HG03575 (cell line): ENCODE results near the gene PALLD.

ENCODE experiments used
- ATAC-seq: cut with Tn5 transposase; IDR thresholded peaks from one replicate; pipeline ENCODE4 v1.9.1; 2021; ENCODE audit not compliant: unreplicated experiment, insufficient number of reproducible peaks, low FRiP score; ENCODE audit errors: extremely low read depth

Gene PALLD

DNA sequence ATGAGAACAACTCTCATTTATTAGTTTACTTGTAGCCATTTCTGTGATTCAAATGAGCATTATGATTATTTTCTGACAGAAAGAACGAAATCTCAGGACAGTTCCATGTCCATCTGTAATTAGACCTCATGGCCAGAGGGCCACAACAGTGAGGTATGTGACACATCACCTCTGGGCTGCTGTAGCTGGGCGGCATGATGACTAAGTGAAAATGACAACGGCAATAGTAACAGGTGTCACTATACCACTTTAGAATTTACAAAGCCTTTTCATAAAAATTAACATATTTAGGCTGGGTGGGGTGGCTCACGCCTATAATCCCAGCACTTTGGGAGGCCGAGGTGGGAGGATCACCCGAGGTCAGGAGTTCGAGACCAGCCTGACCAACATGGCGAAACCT lies 260.6 kb downstream of the PALLD start:
- no peak for ATAC-seq

DNA sequence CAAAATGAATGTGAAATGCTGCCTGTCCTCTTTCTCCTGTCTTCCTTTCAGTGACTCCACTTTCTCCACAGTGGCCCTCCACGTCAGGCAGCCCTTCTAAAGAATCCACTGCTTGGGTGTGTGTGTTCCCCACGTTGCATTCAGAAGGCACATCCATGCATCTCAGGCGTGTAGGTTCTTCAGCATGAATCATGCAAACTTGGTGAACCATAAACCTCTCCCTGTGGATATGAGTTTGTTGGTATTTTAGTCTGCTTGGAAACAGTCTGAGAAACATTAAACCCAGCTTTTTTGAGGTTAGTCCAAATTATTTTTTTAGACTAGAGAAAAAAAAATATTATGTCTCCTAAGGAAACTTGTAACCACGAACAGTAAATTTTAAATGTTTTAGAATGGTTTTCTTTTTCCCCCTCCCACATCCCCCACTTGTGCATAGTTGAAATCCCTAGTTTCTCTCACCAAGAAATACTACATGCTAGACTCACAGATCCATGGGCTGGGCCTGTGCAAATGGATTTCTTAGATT lies 261.6 kb downstream of the PALLD start:
- no peak for ATAC-seq

DNA sequence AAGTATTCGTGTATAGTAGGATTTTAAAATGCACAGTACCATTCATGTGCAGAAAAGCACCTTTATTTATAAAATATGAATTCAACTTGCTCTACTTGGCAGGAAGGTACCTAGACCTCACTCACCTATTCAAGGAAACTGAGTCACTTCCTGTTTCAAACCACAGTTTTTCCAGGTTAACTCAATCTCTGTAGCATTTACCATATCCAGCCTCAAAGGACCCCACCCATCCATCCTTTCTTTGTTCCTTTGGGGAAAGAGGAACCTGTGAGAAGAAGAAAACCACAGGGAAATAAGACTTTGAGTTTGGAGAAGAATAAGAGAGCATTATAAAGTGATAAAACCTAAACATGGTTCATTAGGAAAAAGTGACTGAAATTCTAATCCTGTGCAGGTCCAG lies 262.5 kb downstream of the PALLD start:
- no peak for ATAC-seq

DNA sequence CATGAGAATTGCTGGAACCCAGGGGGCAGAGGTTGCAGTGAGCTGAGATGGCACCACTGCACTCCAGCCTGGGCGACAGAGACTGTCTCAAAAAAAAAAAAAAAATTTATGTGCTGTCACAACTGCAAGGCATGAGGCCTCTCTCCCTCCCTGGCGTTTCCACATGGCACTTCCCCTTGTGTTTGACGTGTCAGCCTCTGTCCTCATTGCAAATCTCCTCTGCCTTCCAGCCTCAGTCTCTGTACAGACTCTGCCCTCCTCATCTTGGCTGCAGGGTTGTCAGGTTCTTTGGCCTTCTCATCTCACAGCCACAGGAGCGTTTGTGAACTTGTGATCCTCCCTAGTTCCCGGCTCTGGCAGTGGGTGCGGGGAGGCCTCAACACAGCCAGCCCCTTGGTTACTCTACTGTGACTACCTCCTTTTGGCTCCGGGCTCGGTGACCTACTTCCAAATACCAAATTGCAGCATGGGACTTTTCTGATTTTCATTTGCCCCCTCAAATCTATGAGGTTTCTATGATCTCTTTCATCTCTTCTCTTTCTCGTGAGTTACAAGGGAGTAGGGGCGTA lies 263.2 kb downstream of the PALLD start:
- no peak for ATAC-seq

DNA sequence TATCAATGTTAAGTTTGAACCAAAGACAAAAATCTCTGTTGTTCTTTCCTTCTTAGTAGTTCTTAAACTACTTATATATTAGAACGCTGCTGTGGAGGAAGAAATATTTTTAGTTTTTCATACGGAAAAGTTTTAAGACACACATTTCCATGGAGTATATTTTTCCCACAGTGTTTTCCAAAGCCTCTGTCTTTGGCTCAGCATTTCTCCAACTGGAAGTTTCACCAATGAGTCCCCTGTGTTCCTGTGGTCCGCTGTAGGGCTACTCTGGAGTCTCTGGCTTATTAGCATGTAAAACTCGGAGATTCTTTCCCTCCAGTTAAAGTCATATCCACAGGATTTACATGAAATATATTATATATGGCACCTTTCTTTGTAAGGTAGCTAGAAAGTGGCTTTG lies 264.2 kb downstream of the PALLD start:
- no peak for ATAC-seq

DNA sequence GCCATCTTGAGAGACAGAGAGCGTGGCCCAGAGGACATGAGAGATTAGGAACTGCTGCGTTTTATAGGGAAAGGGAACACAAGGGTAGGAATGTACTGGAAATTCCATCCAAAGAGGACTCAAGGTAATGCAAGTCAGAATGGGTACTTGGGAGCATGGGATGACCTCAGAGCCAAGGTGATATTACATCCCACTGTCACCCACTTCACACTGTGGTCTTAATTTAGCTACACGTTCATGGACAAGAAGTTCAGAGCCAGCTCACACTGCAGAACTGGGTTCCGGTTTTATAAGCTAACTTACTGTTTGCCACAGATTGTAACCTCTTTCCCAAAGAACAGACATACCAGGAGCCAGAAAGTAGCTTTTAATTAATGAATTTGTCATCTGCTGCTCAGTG lies 268.5 kb downstream of the PALLD start:
- ATAC-seq: no peak

GRCh38 chr4:168765726-168766125 lies 268.9 kb downstream of the PALLD start:
- no peak for ATAC-seq

DNA sequence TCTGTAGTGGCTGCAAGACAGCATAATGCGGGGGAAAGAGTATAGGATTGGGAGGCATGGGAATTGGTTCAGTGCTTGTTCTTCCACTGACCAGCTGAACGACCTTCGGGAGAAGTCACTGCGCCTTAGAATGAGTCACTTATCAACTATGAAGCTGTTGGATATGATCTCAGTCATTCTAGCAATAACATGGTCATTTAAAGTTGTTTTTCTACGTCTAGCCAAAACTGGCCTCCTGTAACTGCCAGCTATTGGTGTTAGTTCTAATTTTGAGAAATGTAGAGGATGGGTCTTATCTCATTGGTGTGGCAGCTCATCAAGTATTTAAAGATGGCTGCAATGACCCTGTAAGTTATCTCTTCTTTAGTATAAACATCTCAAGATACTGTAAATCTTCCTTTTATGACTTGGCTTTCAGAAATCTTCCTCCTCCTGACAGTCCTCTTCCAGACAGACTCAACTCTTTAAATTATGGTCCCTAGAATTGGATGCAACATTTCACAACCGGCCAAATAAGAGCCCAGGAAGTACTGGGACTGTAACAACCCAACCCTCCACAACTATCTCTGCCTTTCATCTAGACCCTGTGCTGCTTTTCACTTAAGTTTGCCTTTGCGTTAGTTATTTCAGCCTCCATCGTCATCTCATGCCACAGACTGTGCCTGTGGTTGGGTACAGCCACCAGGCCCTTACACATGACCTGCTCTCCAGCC lies 269.9 kb downstream of the PALLD start:
- no peak for ATAC-seq

GRCh38 chr4:168769416-168769815 lies 272.6 kb downstream of the PALLD start:
- ATAC-seq: no peak

DNA sequence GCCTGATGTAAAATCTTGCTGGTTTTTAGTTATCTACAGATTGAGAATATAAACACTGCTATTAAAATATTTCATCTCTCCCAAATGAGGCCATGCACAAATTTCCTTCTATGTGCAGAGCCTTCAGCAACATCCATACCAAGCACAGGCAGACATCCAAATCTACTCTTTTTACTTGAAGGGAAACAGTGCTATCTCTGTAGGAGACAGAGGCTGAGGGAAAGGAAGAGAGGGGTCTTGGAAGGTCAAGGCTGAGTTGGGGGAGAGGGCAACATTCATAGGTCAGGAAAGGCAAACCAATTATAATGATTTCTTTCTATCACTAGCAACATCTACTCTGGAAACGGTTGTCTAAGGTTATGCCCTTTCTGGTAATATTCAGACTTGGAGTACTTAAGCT lies 273.0 kb downstream of the PALLD start:
- ATAC-seq: no peak

- no peak for ATAC-seq
Observed at GRCh38 chr4:168771251-168771650, 274.4 kb downstream of the PALLD start.

- no peak for ATAC-seq
Observed at GRCh38 chr4:168773388-168774195, 276.7 kb downstream of the PALLD start.

GRCh38 chr4:168776382-168776781 lies 279.5 kb downstream of the PALLD start:
- no peak for ATAC-seq

DNA sequence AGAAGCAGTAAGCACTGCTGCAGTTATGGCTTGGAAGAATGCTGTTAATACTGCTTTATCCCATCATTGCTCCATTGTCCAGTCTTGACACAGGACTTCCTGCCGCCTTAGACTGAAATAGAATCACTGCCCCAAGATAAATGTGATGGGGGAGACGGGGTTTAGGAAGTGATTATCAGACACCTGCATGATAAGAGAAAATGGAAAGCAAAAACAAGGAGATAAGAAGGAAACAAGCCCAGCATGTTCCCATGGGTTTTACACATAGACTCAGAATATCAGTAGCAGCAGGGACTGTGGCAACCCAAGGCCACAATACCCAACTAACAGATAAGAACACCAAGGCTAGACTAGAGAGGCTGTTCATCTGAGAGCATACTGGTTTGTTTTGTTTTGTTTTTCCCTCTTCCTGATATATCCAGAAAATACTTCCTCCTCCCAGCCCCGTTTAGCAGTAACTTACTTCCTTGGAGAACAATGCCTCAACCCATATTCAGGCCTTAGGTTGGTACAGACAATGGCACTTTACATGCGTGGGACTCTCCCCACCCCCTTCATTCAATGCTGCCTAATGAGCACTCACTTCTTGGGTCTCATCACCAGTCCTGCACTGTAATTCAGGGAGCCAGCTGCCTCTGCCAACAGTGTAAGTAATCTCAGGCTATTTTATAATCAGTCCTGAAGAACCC lies 280.6 kb downstream of the PALLD start:
- no peak for ATAC-seq

DNA sequence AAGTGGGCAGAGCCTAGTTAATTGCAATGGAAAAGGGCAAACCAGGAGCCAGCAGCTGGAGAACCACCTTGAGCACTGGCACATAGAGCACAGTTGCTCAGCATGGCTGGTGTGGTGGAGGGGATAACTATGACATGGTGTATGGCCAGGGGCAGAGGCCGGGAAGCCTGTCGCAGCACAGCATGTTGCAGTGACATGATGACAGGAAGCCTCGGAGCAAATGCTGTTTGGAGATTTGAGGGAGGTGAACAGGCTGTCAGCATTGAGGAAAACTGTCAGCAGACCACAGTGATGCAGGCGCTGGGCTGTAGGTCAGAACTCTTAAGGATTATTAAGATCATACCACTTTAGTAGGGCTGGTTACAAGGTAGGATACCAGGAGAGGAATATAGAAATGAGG lies 284.5 kb downstream of the PALLD start:
- ATAC-seq: no peak

DNA sequence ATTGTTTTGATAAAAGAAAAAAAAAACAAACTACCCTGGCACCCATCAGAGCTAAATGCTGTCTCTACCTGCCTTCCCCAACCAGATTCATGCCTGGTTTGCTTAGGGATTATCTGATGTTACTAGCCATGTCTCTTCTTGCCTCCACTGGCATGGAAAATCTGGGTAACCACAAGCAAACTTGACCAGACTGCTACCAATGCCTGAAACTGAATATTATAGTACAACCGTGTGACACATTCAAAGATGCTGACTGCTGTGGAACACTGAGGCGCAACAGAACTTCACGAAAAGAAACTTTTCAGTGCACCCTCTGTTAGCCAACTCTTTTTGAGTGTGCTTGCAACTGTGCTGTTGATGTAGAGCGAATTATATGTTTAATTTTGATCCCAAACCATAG lies 285.1 kb downstream of the PALLD start:
- ATAC-seq: no peak

- ATAC-seq: no peak
Observed at GRCh38 chr4:168782439-168782838, 285.6 kb downstream of the PALLD start.

DNA sequence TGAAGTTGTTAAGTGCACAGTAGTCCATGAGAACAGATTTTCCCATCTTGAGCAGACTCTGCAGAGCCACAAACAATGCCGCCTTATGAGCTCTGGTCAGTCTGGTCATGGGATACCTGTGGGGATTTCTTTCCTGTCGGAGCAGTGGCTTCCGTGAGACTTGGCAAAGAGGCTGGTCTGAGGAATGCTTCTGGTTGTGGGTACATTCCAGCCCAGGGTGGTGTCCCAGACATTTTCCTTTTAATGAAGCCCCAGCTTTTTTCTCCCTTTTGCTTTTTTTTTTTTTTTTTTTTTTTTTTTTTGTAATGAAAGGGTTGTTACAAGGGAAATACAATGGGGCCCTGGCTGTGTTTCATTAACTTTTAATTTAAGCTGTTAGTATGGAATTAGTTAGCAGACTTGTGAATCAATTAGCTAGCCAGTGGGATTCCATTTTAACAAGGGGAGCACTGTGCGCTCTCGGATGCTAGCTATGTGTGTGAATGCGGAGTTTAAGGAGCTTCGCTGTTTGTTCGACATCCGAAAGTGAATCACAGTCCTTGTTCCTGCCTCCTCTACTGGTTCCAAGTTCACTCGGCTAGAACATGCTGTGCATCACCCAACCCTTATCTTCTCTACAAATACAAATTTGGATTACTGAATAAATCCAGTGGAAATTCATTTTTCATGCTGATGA lies 288.1 kb downstream of the PALLD start:
- no peak for ATAC-seq

GRCh38 chr4:168787334-168787733 lies 290.5 kb downstream of the PALLD start:
- no peak for ATAC-seq
